ENCODE measurements around the gene ELP4.

- TF ChIP-seq GATA2 (IDR thresholded peaks at IDR 0.05; ENCODE audit: low read depth, low read length), result no peak
- no peak for TF ChIP-seq GATA3 (IDR thresholded peaks at IDR 0.05; ENCODE audit: low read depth, low read length)
These were observed 317.2 kb downstream of the ELP4 start for GRCh38 chr11:31826536-31827438.

Data from SH-SY5Y (cell line).